ENCODE measurements around the gene ZBTB7C.

- TF ChIP-seq, protein P1, sequence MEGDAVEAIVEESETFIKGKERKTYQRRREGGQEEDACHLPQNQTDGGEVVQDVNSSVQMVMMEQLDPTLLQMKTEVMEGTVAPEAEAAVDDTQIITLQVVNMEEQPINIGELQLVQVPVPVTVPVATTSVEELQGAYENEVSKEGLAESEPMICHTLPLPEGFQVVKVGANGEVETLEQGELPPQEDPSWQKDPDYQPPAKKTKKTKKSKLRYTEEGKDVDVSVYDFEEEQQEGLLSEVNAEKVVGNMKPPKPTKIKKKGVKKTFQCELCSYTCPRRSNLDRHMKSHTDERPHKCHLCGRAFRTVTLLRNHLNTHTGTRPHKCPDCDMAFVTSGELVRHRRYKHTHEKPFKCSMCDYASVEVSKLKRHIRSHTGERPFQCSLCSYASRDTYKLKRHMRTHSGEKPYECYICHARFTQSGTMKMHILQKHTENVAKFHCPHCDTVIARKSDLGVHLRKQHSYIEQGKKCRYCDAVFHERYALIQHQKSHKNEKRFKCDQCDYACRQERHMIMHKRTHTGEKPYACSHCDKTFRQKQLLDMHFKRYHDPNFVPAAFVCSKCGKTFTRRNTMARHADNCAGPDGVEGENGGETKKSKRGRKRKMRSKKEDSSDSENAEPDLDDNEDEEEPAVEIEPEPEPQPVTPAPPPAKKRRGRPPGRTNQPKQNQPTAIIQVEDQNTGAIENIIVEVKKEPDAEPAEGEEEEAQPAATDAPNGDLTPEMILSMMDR (conservative IDR thresholded peaks at IDR 0.05), result no peak
- no peak for TF ChIP-seq ZFX (IDR thresholded peaks at IDR 0.05)
These were observed 225.6 kb downstream of the ZBTB7C start for GRCh38 chr18:48183613-48184012.
